ENCODE data around the gene KIF16B.
"Not testable (repeated sequence)": the region's sequence is repeated elsewhere in the genome, so short reads cannot be mapped to it uniquely, and the experiment has no call there.

Gene KIF16B

GRCh38 chr20:16522651-16523050, 50.6 kb downstream of the KIF16B start:
- DNase-seq (ENCODE audit: low read depth), result not testable (repeated sequence)

GRCh38 chr20:16520154-16520553, 53.1 kb downstream of the KIF16B start:
- no peak for DNase-seq (ENCODE audit: low read depth)

GRCh38 chr20:16519673-16520072, 53.6 kb downstream of the KIF16B start:
- DNase-seq (ENCODE audit: low read depth), result not testable (repeated sequence)

- DNase-seq (ENCODE audit: low read depth), result no peak
These were observed 54.5 kb downstream of the KIF16B start for GRCh38 chr20:16518784-16519084.

- no peak for DNase-seq (ENCODE audit: low read depth)
These were observed 55.1 kb downstream of the KIF16B start for GRCh38 chr20:16517946-16518783.

GRCh38 chr20:16516794-16517193, 56.5 kb downstream of the KIF16B start:
- no peak for DNase-seq (ENCODE audit: low read depth)

- DNase-seq (ENCODE audit: low read depth), result no peak
These were observed 58.2 kb downstream of the KIF16B start for GRCh38 chr20:16515046-16515445.

- DNase-seq (ENCODE audit: low read depth), result no peak
These were observed 59.1 kb downstream of the KIF16B start for GRCh38 chr20:16514140-16514539.

GRCh38 chr20:16505894-16506293, 67.4 kb downstream of the KIF16B start:
- DNase-seq (ENCODE audit: low read depth), result no peak

GRCh38 chr20:16501301-16501700, 71.9 kb downstream of the KIF16B start:
- no peak for DNase-seq (ENCODE audit: low read depth)

- DNase-seq (ENCODE audit: low read depth), result no peak
These were observed 73.1 kb downstream of the KIF16B start for GRCh38 chr20:16500197-16500596.

- DNase-seq (ENCODE audit: low read depth), result no peak
These were observed 74.6 kb downstream of the KIF16B start for GRCh38 chr20:16498526-16499253.

- no peak for DNase-seq (ENCODE audit: low read depth)
These were observed 75.4 kb downstream of the KIF16B start for GRCh38 chr20:16497896-16498295.

GRCh38 chr20:16493486-16493885, 79.8 kb downstream of the KIF16B start:
- no peak for DNase-seq (ENCODE audit: low read depth)

GRCh38 chr20:16491294-16491905, 81.8 kb downstream of the KIF16B start:
- no peak for DNase-seq (ENCODE audit: low read depth)

GRCh38 chr20:16490696-16491095, 82.6 kb downstream of the KIF16B start:
- no peak for DNase-seq (ENCODE audit: low read depth)

- DNase-seq (ENCODE audit: low read depth), result no peak
These were observed 84.6 kb downstream of the KIF16B start for GRCh38 chr20:16488616-16489015.

- no peak for DNase-seq (ENCODE audit: low read depth)
These were observed 85.2 kb downstream of the KIF16B start for GRCh38 chr20:16488086-16488485.

- no peak for DNase-seq (ENCODE audit: low read depth)
These were observed 86.7 kb downstream of the KIF16B start for GRCh38 chr20:16486532-16486931.

- no peak for DNase-seq (ENCODE audit: low read depth)
These were observed 87.8 kb downstream of the KIF16B start for GRCh38 chr20:16485401-16485800.

- DNase-seq (ENCODE audit: low read depth), result no peak
These were observed 90.2 kb downstream of the KIF16B start for GRCh38 chr20:16483024-16483423.

GRCh38 chr20:16481977-16482376, 91.3 kb downstream of the KIF16B start:
- no peak for DNase-seq (ENCODE audit: low read depth)

- no peak for DNase-seq (ENCODE audit: low read depth)
These were observed 93.6 kb downstream of the KIF16B start for GRCh38 chr20:16479666-16480065.

All from stimulated activated CD8-positive, alpha-beta memory T cell treated with anti-CD3 and anti-CD28 coated beads, Interleukin-4, amount 100 ng/mL, for 24 hours (primary cell).